GM03348 (cell line): Measurements from ENCODE around the gene ARL4C.
A peak's percentile ranks its signal among the peaks of the same experiment; 100 is the strongest.

ENCODE experiments used
- DNase-seq: peaks from one replicate; pipeline ENCODE4 v3.0.0; 2012; ENCODE audit warnings: low spot score

The ARL4C gene, protein sequence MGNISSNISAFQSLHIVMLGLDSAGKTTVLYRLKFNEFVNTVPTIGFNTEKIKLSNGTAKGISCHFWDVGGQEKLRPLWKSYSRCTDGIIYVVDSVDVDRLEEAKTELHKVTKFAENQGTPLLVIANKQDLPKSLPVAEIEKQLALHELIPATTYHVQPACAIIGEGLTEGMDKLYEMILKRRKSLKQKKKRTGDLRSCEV

DNA sequence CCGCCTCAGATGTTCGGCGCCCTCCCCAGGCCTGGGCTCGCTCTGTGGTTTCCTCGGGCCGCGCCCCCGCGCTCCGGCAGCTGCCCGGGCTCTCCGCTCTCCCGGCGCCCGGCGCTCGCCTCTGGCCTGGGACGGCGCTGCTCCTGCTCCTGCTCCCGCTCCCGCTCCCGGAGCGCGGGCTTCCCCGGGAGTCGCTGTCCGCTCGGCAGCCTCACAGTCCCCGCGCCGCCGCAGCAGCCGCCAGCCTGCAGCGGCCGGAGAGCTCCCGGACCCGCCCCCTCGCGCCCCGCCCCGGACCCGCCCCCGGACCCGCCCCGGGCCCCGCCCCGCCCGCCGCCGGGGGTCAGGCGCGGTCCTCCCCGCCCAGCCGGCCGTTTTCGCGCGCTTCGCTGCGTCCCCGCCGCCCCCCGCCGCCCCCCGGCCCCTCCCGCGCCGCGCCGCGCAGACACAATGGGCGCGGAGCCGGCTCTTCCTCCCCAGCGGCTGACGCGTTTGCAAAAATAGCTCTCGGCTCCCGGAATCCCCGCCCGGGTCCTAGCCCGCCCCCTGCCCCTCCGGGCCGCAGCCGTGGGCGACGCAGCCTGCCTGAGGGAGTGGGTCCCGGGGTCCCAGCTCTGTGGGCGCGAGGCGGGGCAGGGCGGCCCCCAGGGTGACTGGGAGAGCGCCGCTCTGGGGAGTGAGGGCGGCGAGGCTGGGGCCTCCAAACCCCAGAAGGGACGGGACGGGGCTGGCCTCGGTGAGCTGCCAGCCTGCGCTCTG lies at the start of gene ARL4C:
Gene ARL4C (minus strand): TSS at position 247 of the 759 bp plus-strand sequence. CDS start 495 bp downstream, outside the sequence.
- DNase-seq: peak; percentile 96

DNA sequence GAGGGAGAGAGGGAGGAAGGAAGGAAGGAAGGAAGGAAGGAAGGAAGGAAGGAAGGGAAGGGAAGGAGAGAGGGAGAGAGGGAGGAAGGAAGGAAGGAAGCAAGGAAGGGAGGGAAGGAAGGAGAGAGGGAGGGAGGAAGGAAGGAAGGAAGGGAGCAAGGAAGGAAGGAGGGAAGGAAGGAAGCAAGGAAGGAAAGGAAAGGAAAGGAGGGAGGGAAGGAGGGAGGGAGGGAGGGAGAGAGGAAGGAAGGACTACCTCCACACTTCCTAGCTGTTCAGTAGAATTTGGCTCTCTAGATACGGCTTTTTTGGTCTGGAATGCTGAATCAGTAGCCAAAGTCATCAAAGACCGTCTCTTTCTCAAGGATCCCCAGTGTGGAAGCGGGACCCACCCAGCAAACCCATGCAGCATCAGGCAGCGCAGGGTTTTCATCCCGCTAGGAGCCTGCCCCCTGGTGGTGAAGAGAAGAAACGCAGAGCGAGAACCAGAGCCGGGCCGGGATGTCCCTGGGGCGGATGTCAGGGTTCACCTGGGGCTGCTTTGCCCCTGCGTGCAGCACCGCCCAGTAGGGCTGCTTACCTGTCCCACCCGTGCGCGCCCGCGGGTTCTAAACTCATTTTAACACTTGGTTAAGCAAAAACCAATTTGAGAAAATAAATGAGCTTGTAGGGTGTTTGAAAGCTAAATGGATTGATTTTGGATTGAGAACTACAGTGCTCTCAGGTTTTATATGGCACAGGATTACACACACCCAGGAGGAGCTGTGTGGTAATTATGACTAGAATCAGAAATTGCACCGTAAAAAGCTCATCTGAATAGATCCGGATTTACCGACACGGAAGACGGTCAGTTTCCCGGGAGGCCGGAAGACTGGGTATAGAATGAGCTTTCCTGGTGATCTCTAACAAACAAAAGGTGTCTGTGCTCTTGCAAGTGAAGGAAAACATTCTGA lies 48.1 kb upstream of the ARL4C start:
- DNase-seq: peak; percentile 84

DNA sequence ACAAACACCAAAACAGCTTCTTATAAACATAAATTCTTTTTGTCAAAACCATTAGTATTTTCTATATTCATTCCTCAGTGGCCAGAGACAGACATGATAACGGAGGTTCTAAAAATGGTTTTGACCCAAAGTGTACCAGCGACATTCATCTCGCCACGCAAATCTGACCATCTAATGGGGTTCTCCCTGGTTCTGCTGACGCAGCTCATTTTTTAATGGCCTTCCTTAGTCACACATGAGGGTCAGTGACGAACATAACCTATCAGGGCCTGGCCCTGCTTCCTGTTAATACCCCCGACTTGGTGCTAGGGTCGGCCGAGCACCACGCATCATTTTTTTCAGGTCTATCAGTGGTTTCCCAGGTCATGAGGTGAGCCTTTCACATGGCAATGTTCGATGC lies 45.9 kb upstream of the ARL4C start:
- no peak for DNase-seq

DNA sequence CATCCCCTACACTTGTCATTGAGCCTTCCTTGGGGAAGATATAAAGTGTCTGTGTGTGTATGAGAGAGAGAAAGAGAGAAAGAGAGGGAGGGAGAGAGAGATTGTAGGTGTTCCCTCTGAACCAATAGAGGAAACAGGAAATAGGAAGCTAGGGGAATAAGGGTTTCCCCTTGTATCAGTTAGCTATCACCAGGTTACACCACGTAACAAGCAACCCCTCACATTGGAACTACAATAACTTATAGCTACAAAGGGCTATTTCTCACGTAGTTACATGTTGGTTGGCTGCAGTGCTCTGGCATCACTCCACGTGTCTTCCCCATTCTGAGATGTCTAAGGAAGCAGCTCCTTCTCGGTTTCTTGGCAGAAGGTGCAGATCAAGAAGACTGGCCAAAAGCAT lies 41.0 kb upstream of the ARL4C start:
- DNase-seq: no peak

DNA sequence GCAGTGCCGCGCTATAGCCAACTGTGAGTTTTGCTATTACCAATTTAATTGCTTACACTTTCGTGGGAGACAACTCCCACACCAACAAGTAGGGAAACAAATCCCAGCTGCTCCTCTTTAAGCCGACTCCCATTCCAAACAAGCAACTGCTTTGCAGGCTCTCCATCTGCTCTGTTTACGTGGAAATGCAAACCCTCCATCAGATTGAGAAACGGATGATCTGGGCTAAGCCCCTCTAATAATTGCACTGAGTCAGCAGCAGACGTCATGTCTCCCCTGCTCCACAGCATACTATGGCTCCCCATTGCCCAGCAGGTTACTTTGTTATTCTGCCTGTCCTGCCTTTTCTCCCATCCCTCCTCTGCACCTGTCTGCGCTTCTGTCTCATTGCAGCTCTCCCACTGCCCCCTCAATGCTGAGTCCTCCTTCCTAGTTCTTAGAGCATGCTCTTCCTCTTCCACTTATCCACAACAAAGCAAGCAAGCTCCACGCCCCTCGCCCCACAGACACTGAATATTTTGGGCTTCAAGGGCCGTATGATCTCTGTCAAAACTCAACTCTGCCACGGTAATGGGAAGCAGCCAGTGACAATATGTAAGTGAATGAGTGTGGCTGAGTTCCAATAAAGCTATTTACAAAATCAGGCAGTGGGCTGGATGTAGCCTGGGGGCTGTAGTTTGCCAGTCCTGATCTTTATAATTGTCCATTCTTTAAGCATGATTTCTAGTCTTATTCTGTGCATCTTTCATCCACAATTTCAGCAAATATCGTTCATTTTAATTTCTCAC lies 39.5 kb upstream of the ARL4C start:
- no peak for DNase-seq

DNA sequence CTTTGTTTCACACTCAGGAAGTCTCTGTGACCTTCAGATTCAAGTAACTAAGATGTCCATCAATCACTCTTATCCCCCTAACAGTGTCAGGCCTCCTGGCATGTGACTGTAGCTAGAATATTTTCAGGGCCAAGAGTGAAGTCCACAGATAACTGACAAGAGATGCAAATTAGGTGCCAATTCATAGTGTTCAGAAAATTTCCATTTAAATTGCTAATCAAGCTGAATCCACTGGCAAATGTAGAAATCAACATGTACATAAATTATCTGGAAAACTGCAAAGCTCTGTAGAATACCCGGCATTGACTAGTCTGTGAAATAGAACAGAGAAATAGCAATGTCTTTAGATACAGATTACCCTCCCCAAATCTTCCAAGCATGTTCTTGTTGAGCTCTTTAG lies 38.6 kb upstream of the ARL4C start:
- no peak for DNase-seq

DNA sequence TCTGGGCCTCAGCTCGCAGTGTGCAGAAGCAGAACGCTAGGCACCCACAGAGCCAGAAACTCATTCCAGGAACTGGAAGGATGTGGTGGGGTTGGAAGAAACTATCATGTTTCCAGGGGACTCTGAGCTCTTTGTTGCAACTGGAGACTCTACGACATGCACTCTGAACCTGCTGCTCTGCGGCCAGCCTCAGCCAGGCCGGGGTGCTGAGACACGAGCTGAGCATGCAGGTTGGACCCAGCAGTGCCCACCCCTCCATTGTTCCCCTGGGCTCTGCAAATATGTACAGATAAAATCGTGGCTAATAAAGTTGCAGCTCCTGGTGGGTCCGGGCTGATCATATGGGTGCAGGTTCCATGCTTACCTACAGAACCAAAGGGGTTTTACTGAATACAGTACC lies 37.6 kb upstream of the ARL4C start:
- no peak for DNase-seq

DNA sequence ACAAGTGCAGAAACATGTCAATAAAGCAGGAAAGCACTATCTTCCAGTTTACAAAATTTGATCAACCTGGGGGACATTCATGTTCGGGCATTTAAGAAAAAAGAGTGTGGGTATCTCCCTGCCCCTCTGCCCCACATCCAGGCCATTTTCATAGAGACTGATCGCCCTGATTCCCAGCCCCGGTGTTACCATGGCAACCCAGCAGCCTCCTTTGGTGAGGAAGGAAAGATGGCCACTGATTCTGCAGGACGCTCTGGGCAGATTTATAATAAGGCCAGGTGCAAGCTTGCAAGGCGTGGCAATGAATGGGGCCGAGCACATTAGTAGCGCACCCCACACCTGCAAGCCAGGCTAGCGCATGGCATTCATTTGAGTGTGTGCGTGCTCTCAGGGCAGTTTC lies 36.7 kb upstream of the ARL4C start:
- DNase-seq: no peak

DNA sequence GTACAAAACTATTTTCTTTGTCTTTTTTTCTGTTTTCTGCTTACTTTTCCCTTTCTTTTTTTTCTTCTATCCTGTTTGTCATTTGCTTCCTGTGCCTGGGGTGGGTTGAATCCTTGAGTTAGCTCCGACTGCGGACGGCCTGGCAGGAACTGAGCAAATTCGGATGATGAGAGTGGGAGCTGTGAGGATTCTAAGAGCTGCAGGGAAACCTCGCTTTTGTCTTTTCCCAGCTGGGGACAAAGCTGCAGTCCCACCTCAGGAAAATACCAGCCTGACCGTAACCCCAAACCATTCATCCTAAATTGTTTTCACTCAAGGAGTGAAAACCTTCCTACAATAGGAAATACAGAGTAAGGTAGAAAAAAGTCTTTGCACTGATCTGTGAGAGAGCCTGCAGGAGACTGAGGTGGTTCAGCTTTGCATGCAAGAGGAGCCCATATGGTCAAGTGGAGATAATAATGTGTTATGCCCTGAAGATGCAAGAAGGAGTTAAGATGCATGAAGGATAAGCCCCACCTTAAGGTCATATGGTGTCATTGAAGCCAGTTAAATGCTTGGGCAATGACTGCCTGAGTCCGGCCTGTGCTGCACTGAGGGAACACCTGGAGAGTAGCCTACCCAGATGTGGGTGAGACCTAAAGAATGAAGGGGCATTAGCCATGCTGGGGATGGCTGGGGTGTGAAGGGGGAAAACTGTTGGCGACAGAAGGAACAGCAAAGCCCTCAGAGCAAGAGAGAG lies 31.7 kb upstream of the ARL4C start:
- no peak for DNase-seq

DNA sequence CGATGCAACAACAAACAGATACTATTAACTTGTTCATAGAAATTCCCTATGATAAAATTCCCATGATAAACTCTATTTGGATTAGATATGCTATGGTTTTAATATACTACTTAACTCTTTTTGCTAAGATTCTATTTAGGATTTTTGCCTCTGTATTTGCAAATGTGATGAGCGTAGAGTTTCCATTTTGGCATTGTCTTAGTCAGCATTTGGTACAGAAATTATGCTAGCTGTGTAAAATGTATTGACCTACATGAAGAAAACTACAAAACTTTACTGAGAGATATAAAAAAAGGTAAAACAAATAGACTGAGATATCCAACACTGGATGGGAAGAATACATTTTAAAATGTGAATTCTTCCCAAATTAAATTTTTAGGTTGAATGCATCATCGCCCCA lies 29.8 kb upstream of the ARL4C start:
- no peak for DNase-seq

DNA sequence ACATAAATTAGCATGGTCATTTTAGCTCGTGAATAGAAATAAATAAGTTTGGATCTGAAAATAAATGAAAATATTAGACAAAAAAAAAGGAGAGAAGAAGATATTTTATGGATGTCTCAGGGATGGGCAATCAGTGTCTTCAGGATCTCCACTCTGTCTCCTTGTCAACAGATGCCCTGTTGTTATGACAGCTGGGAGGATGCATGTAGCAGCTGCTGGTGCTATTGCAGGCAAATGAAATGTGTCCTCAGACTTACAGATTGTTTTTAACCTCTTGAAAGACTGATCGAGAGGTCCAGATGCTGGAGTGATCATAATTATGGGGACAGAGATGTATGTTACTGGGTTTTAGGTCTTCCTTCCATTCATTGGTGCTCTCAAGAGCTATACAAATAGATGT lies 24.7 kb upstream of the ARL4C start:
- no peak for DNase-seq

DNA sequence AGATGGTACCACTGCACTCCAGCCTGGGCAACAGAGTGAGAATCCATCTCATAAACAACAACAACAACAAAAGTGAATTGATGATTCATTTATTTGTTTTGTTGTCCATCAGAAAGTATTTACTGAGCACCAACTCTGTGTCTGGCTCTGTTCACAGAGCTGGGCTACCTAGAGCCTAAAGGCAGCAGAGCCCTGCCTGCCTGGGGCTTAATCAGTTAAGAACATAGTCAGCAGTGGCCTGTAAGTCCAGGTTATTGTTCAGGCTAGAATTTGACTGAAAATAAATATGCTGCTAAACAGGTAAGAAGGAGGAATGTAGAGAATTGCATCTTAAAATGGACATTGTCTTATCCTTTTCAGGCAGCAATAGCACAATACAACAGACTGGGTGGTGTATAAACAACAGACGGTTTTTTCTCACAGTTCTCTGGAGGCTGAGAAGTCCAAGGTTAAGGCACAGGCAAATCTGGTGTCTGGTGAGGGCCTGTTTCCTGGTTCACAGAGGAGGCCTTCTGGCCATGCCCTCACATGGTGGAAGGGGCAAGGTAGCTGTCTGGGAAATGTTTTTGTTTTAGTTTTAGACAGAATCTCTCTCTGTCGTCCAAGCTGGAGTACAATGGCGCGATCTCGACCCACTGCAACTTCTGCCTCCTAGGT lies 22.2 kb upstream of the ARL4C start:
- DNase-seq: no peak

DNA sequence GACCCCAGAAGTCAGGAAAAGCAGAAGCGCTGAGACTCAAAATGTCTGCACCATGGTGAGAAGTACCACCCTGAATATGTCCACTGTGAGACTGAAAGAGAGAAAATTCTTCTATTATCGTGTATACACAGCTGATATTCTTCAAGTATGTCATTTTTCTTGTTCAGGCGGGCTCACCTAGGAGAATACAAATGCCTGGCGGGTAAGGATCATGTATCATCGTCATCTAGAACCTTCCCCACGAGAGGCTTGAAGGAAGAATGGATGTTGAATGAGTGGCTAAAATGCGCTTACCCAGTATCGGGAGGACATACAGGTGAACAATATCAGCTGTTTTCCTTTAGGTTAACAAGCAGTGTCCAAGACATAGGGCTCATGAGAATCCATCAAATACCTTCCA lies 21.1 kb upstream of the ARL4C start:
- no peak for DNase-seq

DNA sequence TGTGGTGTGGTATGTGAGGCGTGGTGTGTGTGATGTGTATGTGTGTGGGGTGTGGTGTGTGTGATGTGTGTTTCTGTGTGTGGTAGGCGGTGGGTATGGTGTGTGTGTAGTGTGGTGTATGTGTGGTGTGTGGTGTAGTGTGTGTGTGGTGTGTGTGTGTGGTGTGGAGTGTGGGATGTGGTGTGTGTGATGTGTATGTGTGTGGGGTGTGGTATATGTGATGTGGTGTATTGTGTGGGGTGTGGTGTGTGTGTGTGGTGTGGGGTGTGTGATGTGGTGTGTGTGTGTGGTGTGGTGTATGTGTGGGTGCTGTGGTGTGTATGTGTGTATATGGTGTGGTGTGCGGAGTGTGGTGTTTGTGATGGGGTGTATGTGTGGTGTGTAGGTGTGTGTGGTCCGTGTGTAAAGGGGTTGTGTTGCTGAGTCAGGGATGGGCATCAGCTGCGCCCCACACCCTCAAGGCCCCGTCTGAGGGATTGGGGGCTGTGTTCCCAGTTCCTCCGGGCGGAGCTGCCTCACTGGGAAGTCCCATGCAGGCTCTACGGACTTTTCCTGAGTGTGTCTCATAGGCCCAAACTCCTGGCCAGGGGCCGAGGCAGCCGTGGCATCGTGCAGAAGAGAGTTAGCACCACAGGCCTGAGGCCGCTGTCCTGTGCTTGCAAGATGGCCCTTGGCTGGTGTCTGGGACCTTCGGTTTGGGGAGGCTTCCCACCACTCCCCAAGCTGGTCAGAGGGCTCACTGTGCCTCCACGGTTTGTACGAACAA lies 18.2 kb upstream of the ARL4C start:
- no peak for DNase-seq

DNA sequence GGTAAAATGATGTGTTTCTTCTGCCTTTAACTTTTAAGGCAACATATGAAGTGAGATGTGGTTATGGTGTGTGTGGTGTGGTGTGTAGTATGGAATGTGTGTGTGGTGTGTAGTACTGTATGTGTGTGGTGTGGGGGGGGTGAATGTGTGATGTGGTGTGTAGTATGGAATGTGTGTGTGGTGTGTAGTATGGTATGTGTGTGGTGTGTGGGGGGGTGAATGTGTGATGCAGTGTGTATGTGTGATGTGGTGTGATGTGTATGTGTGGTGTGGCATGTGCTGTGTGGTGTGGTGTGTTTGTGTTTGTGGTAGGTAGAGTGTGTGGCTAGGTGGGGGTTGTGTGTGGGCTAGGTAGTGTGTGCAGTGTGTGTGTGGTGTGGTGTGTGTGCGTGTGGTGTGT lies 17.2 kb upstream of the ARL4C start:
- no peak for DNase-seq

DNA sequence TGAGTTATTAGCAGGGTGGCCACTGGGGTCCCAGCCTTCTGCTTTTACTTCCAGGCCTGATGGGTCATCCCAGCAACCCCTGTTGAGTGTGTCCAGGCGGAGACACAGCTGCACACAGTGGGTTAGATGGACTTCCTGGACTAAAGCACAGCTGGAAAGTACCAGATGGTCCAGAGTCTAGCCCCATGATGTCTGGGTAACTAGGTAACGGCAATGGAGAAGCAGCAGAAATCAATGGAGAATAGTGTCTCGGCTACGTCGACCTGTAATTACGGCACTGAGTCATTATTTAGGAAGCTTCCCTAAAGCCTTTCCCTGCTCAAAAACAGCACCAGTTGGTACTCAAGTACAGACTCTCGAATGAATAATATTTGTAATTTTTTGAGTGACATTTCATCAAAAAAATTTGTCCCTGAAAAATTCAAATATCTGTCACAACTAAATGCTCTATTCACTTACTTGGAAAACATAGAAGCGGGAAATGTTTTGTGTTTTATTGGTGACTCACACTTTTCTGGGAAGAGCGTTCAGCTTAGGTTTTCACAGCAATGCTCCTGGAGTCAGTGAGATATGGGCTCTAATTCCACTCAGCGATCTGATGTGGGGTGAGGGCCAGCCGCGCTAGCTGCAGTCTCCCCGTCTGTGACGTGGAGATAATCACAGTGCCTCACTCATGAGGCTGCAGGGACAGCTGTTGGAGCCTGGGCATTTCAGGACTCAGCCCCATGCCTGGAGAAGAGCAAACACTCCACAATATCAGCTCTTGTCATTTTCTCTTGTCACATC lies 16.2 kb upstream of the ARL4C start:
- DNase-seq: peak; percentile 47

DNA sequence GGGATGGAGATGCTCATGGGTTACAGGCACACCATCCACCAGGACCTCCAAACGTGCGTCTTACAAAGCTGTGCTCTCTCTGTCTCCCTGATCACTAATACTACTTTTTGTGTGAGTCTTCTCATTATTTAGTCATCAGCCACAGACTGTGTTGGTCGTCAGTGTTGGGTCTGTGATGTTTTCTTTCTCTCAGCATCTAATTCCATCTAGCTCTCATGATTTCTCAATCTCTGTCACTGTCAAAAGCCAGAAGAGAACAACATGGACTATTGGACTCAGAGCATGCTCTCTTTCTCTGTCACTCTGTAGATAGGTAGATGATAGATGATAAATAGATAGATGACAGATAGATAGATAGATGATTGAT lies 6.0 kb upstream of the ARL4C start:
- DNase-seq: no peak

DNA sequence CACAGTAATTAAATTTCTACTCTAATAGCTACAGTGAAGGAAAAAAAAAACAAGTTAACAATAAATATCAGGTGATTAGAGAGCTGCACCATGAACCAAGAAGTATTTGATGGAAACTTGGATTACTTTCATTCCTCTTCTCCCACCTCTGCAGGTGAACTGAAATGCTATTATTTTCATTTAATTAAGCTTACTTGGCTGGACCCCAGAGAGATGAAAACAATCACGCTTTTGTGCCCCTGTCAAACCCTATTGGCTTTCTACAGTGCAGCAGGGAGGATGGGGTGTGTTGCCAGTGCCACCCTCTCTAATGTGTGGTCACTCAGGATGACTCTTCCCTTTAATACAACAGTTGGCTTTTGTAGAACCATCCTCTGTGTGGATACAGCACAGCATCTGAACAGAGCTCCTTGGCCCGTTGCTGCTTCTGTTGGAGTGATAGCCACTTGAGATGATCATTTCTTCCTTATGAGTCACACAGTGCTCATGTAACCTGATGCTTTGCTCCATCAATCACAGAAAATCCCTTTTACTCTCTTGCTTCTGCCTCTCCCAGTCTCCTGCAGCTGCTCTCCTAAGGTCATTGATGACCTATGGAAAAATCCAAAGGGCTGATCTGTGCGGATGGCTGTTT lies 5.5 kb upstream of the ARL4C start:
- DNase-seq: peak; percentile 65
